Testis (tissue), 3 donors: ENCODE results near the gene R3HDM2. TPM values are rescaled to one million over a fixed set of nuclear protein-coding genes. Genes with fewer than 3 reads are reported as not detected.
A peak's percentile ranks its signal among the peaks of the same experiment; 100 is the strongest.

Experiments
- DNase-seq: peaks from one replicate; pipeline ENCODE4 v3.0.0-alpha.2; 2019
- H3K27ac ChIP-seq, 2 donors: fragments of 200-600 bp; sonication (generic); one replicate each; pipeline ENCODE4 v1.5.1; 2019
- H3K27me3 ChIP-seq: fragments of 200-600 bp; sonication (generic); one replicate; pipeline ENCODE4 v1.5.1; 2019
- H3K36me3 ChIP-seq: fragments of 200-600 bp; sonication (generic); one replicate; pipeline ENCODE4 v1.5.1; 2017; ENCODE audit warnings: low read depth; ENCODE audit errors: missing control alignments
- H3K4me1 ChIP-seq: fragments of 200-600 bp; sonication (generic); one replicate; pipeline ENCODE4 v1.5.1; 2019
- H3K4me3 ChIP-seq, 2 donors: fragments of 200-600 bp; sonication (generic); one replicate each; pipeline ENCODE4 v1.5.1; 2017 to 2019
- H3K9me3 ChIP-seq: fragments of 200-600 bp; sonication (generic); one replicate; pipeline ENCODE4 v1.5.1; 2017
- POLR2A ChIP-seq: fragments of 450-650 bp; IDR thresholded peaks from one replicate; pipeline ENCODE4 v1.6.1; 2017; ENCODE audit warnings: antibody characterized with exemption, mild to moderate bottlenecking, moderate library complexity
- WGBS, 2 donors: methylation state at CpG; one replicate each; pipeline ENCODE4 v1.1.5; 2018; 5-methylcytosine and 5-hydroxymethylcytosine counted together
- intact Hi-C: fragments of 100-400 bp; cut with DNase I; formaldehyde crosslinking; loops from one replicate; pipeline ENCODE4 v1.15.1; 2023; ENCODE audit warnings: low total_unique reads
- polyA plus RNA-seq: library from polyadenylated mRNA; stranded (reverse); fragments of 350-450 nt; fragmentation: Illumina TruSeq; extraction: RNeasy Lipid Tissue Mini Kit (QIAGEN cat#74804); gene quantifications from one replicate; pipeline ENCODE4 v1.2.3, GENCODE V29; 2014; ENCODE audit warnings: low read depth, low replicate concordance; ENCODE audit not compliant: insufficient read depth
- total RNA-seq, 2 donors: library from RNA; depleted of rRNA; stranded (reverse); fragments of >200 nt; gene quantifications; one replicate each; pipeline ENCODE4 v1.2.3, GENCODE V29; 2016
- TF ChIP-seq, protein P1 (sequence below), 3 experiments: fragments of 450-650 bp in 2 of 3; fragments of 200-600 bp in 1 of 3; sonication (generic) in 1 of 3; IDR thresholded peaks; one replicate each; pipeline ENCODE4 v1.5.1; 2016 to 2019; ENCODE audit warnings: antibody characterized with exemption in 3 of 3, mild to moderate bottlenecking in 2 of 3, moderate library complexity in 1 of 3

The R3HDM2 gene
- total and polyA plus RNA-seq, 3 donors from 2014 or later, result 54.6 to 93.9 (median 92.0) TPM

DNA sequence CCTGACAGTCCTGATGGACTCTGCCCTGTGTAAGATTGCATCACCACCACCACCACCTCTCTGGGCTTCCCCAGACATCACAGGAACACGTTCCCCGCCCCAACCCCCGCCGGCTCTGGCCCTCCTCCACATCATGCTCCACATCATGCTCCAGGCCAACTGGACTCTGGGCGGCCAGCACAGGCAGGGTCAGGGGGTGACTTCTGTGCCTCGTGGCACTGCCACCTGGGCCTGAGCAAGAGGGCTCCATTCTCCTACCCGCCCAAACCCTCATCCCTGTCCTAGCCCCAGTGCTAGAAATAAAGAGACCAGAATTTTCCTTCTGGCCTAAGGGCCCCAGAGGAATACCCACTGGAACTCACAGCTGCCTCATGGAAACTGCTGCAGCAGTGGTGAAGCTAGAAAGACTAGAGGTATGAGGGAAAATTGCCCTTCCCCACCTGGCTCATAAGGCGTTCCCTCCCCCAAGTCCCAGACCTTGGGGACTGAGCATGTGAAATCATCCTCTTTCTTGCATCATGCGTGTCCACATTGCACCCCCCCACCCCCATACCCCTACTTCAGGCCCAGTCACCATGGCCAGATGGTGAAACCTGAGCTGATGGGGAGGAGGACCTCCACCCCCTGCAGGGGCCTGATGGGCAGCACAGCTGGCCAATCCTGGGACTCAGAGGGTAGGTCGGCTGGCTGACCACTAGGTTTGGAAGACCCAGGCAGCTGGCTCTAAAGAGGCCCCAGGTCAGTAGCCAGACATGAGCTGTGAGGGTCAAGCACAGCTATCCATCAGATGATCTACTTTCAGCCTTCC lies 23.9 kb upstream of the R3HDM2 start, which contains the start of gene INHBE:
INHBE (plus strand) TSS at position 742 of the 808 bp plus-strand sequence. CDS start 230 bp downstream, outside the sequence.
- intact Hi-C loops, result no loop called here
- DNase-seq, result no peak
- Histone ChIP-seq H3K4me1 (peaks cover 17% of the 10 kb centered on the region), H3K36me3 (no peaks in the 10 kb centered on the region), H3K27me3 (no peaks in the 10 kb centered on the region), H3K4me3 (no peak within 1 kb of the TSS), H3K9me3 (no peaks in the 10 kb centered on the region), H3K27ac (no peak within 1 kb of the TSS)
- 54 to 69% methylated on average over 9 to 10 of the region's 10 CpGs for WGBS, 2 donors
- TF ChIP-seq, protein P1, sequence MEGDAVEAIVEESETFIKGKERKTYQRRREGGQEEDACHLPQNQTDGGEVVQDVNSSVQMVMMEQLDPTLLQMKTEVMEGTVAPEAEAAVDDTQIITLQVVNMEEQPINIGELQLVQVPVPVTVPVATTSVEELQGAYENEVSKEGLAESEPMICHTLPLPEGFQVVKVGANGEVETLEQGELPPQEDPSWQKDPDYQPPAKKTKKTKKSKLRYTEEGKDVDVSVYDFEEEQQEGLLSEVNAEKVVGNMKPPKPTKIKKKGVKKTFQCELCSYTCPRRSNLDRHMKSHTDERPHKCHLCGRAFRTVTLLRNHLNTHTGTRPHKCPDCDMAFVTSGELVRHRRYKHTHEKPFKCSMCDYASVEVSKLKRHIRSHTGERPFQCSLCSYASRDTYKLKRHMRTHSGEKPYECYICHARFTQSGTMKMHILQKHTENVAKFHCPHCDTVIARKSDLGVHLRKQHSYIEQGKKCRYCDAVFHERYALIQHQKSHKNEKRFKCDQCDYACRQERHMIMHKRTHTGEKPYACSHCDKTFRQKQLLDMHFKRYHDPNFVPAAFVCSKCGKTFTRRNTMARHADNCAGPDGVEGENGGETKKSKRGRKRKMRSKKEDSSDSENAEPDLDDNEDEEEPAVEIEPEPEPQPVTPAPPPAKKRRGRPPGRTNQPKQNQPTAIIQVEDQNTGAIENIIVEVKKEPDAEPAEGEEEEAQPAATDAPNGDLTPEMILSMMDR (IDR thresholded peaks at IDR 0.05), result no peak
- TF ChIP-seq POLR2A, result no peak

- WGBS, 2 donors, result 94 to 98% methylated on average over 2 of the region's 2 CpGs
- H3K36me3 ChIP-seq, result no peaks in the 10 kb centered on the region
- no peaks in the 10 kb centered on the region for H3K9me3 ChIP-seq
- DNase-seq, result no peak
- no peak overlapping the region for H3K27ac ChIP-seq
- no peaks in the 10 kb centered on the region for H3K27me3 ChIP-seq
- TF ChIP-seq, protein P1 (IDR thresholded peaks at IDR 0.05), result no peak
- no peak for TF ChIP-seq POLR2A
- H3K4me1 ChIP-seq, result peaks cover 17% of the 10 kb centered on the region
- no peak overlapping the region for H3K4me3 ChIP-seq
- intact Hi-C loops, result no loop called here
These were observed 23.3 kb upstream of the R3HDM2 start for GRCh38 chr12:57454213-57454565.

DNA sequence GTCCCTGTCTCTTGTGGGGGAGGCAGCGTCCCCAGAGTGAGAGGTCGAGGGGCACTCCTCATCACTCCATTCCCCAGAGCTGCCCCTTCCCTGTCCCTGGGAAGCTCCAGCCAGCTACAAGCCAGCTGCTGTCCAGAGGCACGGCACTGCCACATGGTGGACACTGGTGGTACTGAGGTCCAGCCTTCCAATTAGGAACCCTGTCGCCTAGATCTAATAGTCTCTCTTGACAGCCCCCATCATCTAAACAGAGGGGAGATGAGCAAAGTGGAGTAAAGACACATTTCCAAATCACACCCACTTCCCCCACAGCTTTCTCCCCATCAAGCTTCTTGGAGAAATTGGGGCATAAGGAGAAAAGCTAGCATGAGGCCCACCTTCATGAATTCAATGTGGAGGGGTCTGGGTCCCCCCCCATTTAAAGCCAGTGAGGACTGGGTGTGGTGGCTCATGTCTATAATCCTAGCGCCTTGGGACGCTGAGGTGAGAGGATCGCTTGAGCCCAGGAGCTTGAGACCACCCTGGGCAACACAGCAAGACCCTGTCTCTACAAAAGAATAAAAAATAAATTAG lies 22.2 kb upstream of the R3HDM2 start:
- no peaks in the 10 kb centered on the region for H3K36me3 ChIP-seq
- no peak overlapping the region for H3K4me3 ChIP-seq
- DNase-seq, result peak; percentile 89
- no peaks in the 10 kb centered on the region for H3K27me3 ChIP-seq
- no peak overlapping the region for H3K27ac ChIP-seq
- TF ChIP-seq, protein P1 (IDR thresholded peaks at IDR 0.05), result peak; percentile 90 to 92 (median 91)
- no peak for TF ChIP-seq POLR2A
- WGBS, 2 donors, result 32 to 53% methylated on average over 7 of the region's 7 CpGs
- H3K9me3 ChIP-seq, result no peaks in the 10 kb centered on the region
- H3K4me1 ChIP-seq, result peaks cover 13% of the 10 kb centered on the region
- intact Hi-C loops, result no loop called here

GRCh38 chr12:57452181-57452936 lies 21.5 kb upstream of the R3HDM2 start:
- no peak for DNase-seq
- H3K27ac ChIP-seq, result no peak overlapping the region

More at GRCh38 chr12:57452181-57452936, 21.5 kb upstream of the R3HDM2 start:
- Histone ChIP-seq H3K27me3 (no peaks in the 10 kb centered on the region), H3K4me1 (peaks cover 13% of the 10 kb centered on the region), H3K9me3 (no peaks in the 10 kb centered on the region), H3K4me3 (no peak overlapping the region), H3K36me3 (no peaks in the 10 kb centered on the region)
- TF ChIP-seq, protein P1 (IDR thresholded peaks at IDR 0.05), result no peak
- TF ChIP-seq POLR2A, result no peak
- WGBS, 2 donors, result 43 to 59% methylated on average over 7 to 9 of the region's 9 CpGs
- intact Hi-C loops, result no loop called here
